Upper lobe of right lung (tissue), 1 donor: ENCODE results near the gene PRRG1. TPM values are rescaled to one million over a fixed set of nuclear protein-coding genes. Genes with fewer than 3 reads are reported as not detected.
"Not testable (repeated sequence)": the region's sequence is repeated elsewhere in the genome, so short reads cannot be mapped to it uniquely, and the experiment has no call there.

Source experiments
- ATAC-seq: fragments of 200-7000 bp; cut with Tn5 transposase; one replicate; pipeline ENCODE4 v1.9.1; 2020; ENCODE audit warnings: mild to moderate bottlenecking, moderate library complexity
- DNase-seq: peaks from one replicate; pipeline ENCODE4 v3.0.0-alpha.2; 2020
- H3K27ac ChIP-seq: fragments of 200-600 bp; one replicate; pipeline ENCODE4 v1.8.0; 2022
- H3K27me3 ChIP-seq: fragments of 200-600 bp; one replicate; pipeline ENCODE4 v1.8.0; 2022; ENCODE audit warnings: mild to moderate bottlenecking
- H3K36me3 ChIP-seq: fragments of 200-600 bp; one replicate; pipeline ENCODE4 v1.8.0; 2022
- H3K4me1 ChIP-seq: fragments of 200-600 bp; one replicate; pipeline ENCODE4 v1.8.0; 2022
- H3K4me3 ChIP-seq: fragments of 200-600 bp; one replicate; pipeline ENCODE4 v1.8.0; 2022; ENCODE audit warnings: mild to moderate bottlenecking
- H3K9me3 ChIP-seq: fragments of 200-600 bp; one replicate; pipeline ENCODE4 v1.8.0; 2022
- CTCF ChIP-seq: fragments of 200-600 bp; IDR thresholded peaks from one replicate; pipeline ENCODE4 v1.8.0; 2022; ENCODE audit warnings: antibody characterized with exemption
- intact Hi-C: fragments of 100-400 bp; cut with DNase I; formaldehyde crosslinking; loops from one replicate; pipeline ENCODE4 v1.11.0; 2022
- total RNA-seq: library from RNA; stranded (reverse); fragmentation: NEBNext Ultra II Directional; extraction: Animal tissue kit (Norgen Biotek cat#: 25700); gene quantifications from one replicate; pipeline ENCODE4 v1.2.1, GENCODE V29; 2021
- donor health status: DM: no; HTN: yes; CAD: no; lungs with severe emphysema.

The PRRG1 gene
- total RNA-seq, 1 donor from 2014 or later, result 16.3 TPM

DNA sequence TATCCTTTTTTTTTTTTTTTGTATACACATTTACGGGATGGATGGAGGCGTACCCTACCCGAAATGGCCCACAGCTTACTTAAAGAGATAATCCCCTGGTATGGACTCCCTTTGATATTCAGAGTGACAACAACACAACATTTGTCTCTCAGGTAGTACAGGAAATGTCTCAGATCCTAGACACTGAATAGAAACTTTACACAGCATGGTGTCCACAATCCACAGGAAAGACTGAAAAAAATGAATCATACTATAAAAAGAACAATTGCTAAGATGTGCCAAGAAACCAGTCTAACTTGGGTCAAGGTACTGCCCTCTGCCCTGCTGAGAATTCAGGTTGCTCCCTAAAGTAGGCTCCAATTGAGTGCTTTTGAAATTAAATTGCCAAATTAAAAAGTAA, 121.5 kb downstream of the PRRG1 start:
- no peak for TF ChIP-seq CTCF
- Histone ChIP-seq H3K36me3 (no peaks in the 10 kb centered on the region), H3K27ac (no peak overlapping the region), H3K4me1 (no peaks in the 10 kb centered on the region), H3K9me3 (no peaks in the 10 kb centered on the region), H3K4me3 (no peak overlapping the region), H3K27me3 (no peaks in the 10 kb centered on the region)
- DNase-seq, result no peak
- ATAC-seq, result no peak
- intact Hi-C loops, result no loop called here

GRCh38 chrX:37472836-37473235, 123.7 kb downstream of the PRRG1 start:
- Histone ChIP-seq H3K4me3 (no peak overlapping the region), H3K36me3 (no peaks in the 10 kb centered on the region), H3K27me3 (no peaks in the 10 kb centered on the region), H3K4me1 (no peaks in the 10 kb centered on the region), H3K9me3 (no peaks in the 10 kb centered on the region), H3K27ac (no peak overlapping the region)
- no peak for TF ChIP-seq CTCF
- ATAC-seq, result no peak
- DNase-seq, result no peak
- intact Hi-C loops, result no loop called here

- Histone ChIP-seq H3K36me3 (no peaks in the 10 kb centered on the region), H3K9me3 (no peaks in the 10 kb centered on the region), H3K4me3 (no peak overlapping the region), H3K27ac (no peak overlapping the region), H3K4me1 (no peaks in the 10 kb centered on the region), H3K27me3 (no peaks in the 10 kb centered on the region)
- DNase-seq (no peak), ATAC-seq (no peak)
- intact Hi-C loops, result no loop called here
- no peak for TF ChIP-seq CTCF
Measured at GRCh38 chrX:37474478-37474877, 125.3 kb downstream of the PRRG1 start.

- H3K9me3 ChIP-seq, result no peaks in the 10 kb centered on the region
- H3K27me3 ChIP-seq, result no peaks in the 10 kb centered on the region
- H3K4me3 ChIP-seq, result no peak overlapping the region
- intact Hi-C loops, result no loop called here
- H3K27ac ChIP-seq, result no peak overlapping the region
- no peak for ATAC-seq
- no peak for TF ChIP-seq CTCF
- no peaks in the 10 kb centered on the region for H3K4me1 ChIP-seq
- no peak for DNase-seq
- H3K36me3 ChIP-seq, result no peaks in the 10 kb centered on the region
Measured at GRCh38 chrX:37476571-37477170, 127.5 kb downstream of the PRRG1 start.

GRCh38 chrX:37484335-37484734, 135.2 kb downstream of the PRRG1 start:
- H3K4me1 ChIP-seq, DNase-seq, intact Hi-C loops, H3K27ac ChIP-seq, ATAC-seq, H3K36me3 ChIP-seq, H3K27me3 ChIP-seq, H3K9me3 ChIP-seq, H3K4me3 ChIP-seq: not testable (repeated sequence)

- Histone ChIP-seq H3K27me3 (no peaks in the 10 kb centered on the region), H3K9me3 (no peaks in the 10 kb centered on the region), H3K27ac (no peak overlapping the region), H3K4me1 (no peaks in the 10 kb centered on the region), H3K36me3 (no peaks in the 10 kb centered on the region), H3K4me3 (no peak overlapping the region)
- TF ChIP-seq CTCF, result no peak
- DNase-seq (no peak), ATAC-seq (no peak)
- intact Hi-C loops, result no loop called here
Measured at GRCh38 chrX:37485429-37485828, 136.3 kb downstream of the PRRG1 start.
